Mucosa of descending colon (tissue), 3 donors: ENCODE measurements around the gene PROSER1. TPM values are rescaled to one million over a fixed set of nuclear protein-coding genes. Genes with fewer than 3 reads are reported as not detected.
"Not testable (repeated sequence)": the region's sequence is repeated elsewhere in the genome, so short reads cannot be mapped to it uniquely, and the experiment has no call there.

Experiments used
- ATAC-seq: fragments of 200-7000 bp; cut with Tn5 transposase; one replicate; pipeline ENCODE4 v1.9.1; 2020; ENCODE audit warnings: mild to moderate bottlenecking, moderate library complexity
- DNase-seq, 3 donors: peaks; one replicate each; pipeline ENCODE4 v3.0.0-alpha.2; 2020
- H3K36me3 ChIP-seq: fragments of 200-600 bp; one replicate; pipeline ENCODE4 v1.8.0; 2021; ENCODE audit warnings: low read depth, mild to moderate bottlenecking
- H3K4me1 ChIP-seq: fragments of 200-600 bp; one replicate; pipeline ENCODE4 v1.8.0; 2021; ENCODE audit warnings: low read depth, mild to moderate bottlenecking
- H3K4me3 ChIP-seq: fragments of 200-600 bp; one replicate; pipeline ENCODE4 v1.8.0; 2021; ENCODE audit warnings: mild to moderate bottlenecking
- H3K9me3 ChIP-seq: fragments of 200-600 bp; one replicate; pipeline ENCODE4 v1.8.0; 2021; ENCODE audit warnings: mild to moderate bottlenecking
- intact Hi-C, 2 donors: fragments of 100-400 bp; cut with DNase I in 1 of 2; cut with micrococcal nuclease in 1 of 2; formaldehyde crosslinking; loops; one replicate each; pipeline versions ENCODE4 v1.11.0 to v1.11.1; 2022; cut with DNase I, micrococcal nuclease
- long read RNA-seq, 2 donors: library from polyadenylated mRNA; unstranded; transcript quantifications; one replicate each; pipeline ENCODE4 v2.0.0, GENCODE V29; 2019 to 2021
- total RNA-seq, 3 donors: library from RNA; stranded (reverse); fragmentation: NEBNext Ultra II Directional in 2 of 3; extraction: Animal tissue kit (Norgen Biotek cat#: 25700) in 2 of 3; gene quantifications; one replicate each; pipeline versions ENCODE4 v1.2.1 to v1.2.4, GENCODE V29; 2021 to 2023
- TF ChIP-seq, protein P1 (sequence below): fragments of 200-600 bp; IDR thresholded peaks from one replicate; pipeline ENCODE4 v1.8.0; 2022; ENCODE audit warnings: antibody characterized with exemption, mild to moderate bottlenecking
- donor health status: DM: no; HTN: no; CAD: no; lungs with moderate emphysema.
- donor health status: DM: no; HTN: no; CAD: no.
- donor health status: DM: no; HTN: yes; CAD: no.

The PROSER1 gene
- 10 to 100 TPM; 37.4 to 45.0 (median 43.3) TPM for total RNA-seq
- long read RNA-seq, donor 1, partial matches to known transcripts = 2 of 2 reads
- long read RNA-seq, donor 1, other reads (novel, unspliced or antisense) = 0 of 2 reads
- long read RNA-seq, donor 2, partial matches to known transcripts = 2 of 2 reads
- long read RNA-seq, donor 2, other reads (novel, unspliced or antisense) = 0 of 2 reads

DNA sequence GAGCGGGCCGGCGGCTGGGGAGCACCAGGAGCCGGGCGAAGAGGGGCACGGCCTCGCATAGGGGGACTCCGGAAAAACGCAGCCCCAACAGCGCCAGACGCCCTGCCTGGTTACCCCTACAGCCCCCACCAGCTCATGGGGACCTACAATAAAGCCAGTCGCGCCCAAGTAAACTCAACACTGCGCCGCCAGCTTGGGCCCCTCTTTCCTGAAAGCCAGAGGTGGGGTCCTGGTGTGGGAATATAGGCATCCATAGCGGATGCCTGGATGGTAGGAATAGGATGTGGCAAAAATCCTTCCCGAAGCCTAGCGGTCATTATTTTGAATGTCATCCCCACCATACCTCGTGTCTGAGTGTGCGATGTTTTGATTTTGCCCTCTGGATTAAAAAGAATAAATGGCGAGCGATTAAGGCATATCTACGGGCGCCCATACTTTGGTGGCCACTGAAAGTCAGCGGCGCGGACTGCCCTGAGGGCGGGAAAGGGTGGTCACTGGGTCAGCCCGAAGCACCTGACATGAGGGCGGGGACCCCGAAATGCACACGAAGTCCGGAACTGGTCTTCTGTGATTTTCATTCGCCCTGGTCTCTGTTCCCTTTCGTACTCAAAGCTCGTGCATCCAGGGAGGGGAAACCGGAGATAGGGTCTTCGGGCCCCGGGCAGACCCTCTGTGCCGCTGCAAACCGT lies at the start of gene PROSER1, which contains the start of gene NHLRC3:
PROSER1 (minus strand) TSS at position 210 of the 689 bp plus-strand sequence. CDS start 847 bp downstream, outside the sequence.
NHLRC3 (plus strand) TSS at position 577 of the 689 bp plus-strand sequence. CDS start 184 bp downstream, outside the sequence.
- ATAC-seq = peak; percentile 93
- Histone ChIP-seq H3K4me1 (peaks cover 21% of the 10 kb centered on the region), H3K9me3 (no peaks in the 10 kb centered on the region), H3K4me3 (peak within 1 kb of the TSS; percentile 81), H3K36me3 (no peaks in the 10 kb centered on the region)
- intact Hi-C loops = no loop called here
- DNase-seq = peak; percentile 89 to 94 (median 93)
- TF ChIP-seq, protein P1, sequence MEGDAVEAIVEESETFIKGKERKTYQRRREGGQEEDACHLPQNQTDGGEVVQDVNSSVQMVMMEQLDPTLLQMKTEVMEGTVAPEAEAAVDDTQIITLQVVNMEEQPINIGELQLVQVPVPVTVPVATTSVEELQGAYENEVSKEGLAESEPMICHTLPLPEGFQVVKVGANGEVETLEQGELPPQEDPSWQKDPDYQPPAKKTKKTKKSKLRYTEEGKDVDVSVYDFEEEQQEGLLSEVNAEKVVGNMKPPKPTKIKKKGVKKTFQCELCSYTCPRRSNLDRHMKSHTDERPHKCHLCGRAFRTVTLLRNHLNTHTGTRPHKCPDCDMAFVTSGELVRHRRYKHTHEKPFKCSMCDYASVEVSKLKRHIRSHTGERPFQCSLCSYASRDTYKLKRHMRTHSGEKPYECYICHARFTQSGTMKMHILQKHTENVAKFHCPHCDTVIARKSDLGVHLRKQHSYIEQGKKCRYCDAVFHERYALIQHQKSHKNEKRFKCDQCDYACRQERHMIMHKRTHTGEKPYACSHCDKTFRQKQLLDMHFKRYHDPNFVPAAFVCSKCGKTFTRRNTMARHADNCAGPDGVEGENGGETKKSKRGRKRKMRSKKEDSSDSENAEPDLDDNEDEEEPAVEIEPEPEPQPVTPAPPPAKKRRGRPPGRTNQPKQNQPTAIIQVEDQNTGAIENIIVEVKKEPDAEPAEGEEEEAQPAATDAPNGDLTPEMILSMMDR = no peak

DNA sequence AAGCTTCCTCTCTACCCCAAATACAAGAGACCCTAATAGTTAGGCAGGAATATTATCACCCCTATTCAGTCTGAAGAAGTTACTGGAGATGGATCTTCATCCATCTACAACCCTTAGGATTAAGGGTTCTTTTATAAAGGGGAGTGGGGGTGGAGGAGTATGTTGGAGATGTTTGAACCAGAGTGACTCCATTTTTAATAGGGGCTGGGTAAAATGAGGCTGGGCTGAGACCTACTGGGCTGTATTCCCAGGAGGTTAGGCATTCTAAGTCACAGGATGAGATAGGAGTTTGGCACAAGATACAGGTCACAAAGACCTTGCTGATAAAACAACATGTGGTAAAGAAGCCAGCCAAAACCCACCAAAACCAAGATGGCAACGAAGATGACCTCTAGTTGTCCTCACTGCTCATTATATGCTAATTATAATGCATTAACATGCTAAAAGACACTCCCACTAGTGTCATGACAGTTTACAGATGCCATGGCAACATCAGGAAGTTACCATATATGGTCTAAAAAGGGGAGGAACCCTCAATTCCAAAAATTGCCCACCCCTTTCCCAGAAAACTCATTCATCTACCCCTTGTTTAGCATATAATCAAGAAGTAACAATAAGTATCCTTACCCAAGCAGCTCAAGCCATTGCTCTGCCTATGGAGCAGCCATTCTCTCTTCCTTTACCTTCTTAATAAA lies 48.5 kb upstream of the PROSER1 start:
- intact Hi-C loops, H3K9me3 ChIP-seq, H3K4me1 ChIP-seq, H3K36me3 ChIP-seq, ATAC-seq, H3K4me3 ChIP-seq, DNase-seq: not testable (repeated sequence)

DNA sequence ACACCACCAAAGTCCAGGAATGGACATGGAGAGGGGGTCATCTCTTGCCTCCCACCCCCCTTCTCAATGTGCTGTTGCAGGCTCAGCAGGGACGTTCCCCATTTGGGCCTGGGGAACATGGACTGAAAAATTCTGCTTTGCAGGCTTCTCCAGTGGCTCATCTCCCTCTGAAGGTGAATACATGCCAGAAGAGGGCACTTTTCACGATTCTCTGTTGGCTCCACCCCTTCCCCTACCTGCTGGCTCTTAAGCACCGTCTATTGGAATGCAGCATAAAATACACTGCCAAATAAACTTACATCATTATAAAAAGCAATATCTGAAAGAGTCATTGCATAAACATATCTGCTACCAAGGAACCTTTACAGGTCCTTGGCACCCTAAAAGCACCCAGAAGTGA lies 36.1 kb upstream of the PROSER1 start:
- DNase-seq (no peak), ATAC-seq (no peak)
- TF ChIP-seq, protein P1 = no peak

DNA sequence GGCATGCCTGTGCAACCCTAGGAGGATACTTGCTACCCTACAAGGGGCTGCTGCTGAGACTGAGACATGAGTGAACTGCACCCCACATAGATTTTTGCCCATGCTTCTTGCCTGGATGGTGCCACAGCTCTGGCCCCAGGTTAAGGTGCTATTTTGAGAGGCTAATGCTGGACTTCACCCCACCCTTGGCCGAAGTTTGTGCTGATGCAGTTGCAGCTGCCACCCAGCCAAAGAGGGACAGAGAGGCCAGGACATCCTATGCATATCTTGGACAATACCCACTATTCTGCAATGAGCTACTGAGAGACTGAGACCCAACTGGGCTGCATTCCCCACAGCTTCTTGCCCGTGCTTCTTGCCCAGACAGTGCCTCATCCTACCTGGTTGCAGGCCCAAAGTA lies 35.0 kb upstream of the PROSER1 start:
- no peak overlapping the region for H3K4me3 ChIP-seq
- intact Hi-C loops = no loop called here
- no peak for ATAC-seq

More for the DNA sequence above, 36.1 kb upstream of the PROSER1 start:
- no peaks in the 10 kb centered on the region for H3K4me1 ChIP-seq
- no peaks in the 10 kb centered on the region for H3K9me3 ChIP-seq
- intact Hi-C loops = no loop called here
- no peaks in the 10 kb centered on the region for H3K36me3 ChIP-seq
- H3K4me3 ChIP-seq = no peak overlapping the region

DNA sequence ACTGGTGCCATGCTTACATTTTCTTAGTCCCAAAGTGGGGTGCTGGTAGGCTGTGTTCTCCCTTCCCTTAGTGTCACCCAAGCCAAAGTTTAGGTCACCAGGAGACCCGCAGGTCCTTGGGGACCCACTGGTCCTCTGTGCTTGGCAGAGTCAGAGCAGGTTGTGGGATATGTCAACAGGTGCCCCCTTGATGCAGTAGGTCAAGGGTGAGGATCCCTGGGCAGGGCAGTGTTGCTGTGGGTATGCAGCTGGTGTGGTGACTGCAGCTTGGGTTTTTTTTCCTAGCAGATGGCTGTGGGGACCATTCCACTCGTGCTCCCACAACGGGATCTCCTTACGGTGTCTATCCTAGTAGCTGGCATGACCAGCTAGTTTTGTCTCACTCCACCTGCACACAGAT lies 24.1 kb upstream of the PROSER1 start:
- ATAC-seq = no peak

More for the DNA sequence above, 35.0 kb upstream of the PROSER1 start:
- TF ChIP-seq, protein P1 = no peak
- Histone ChIP-seq H3K36me3 (no peaks in the 10 kb centered on the region), H3K4me1 (no peaks in the 10 kb centered on the region), H3K9me3 (no peaks in the 10 kb centered on the region)
- DNase-seq = no peak

More for the DNA sequence above, 24.1 kb upstream of the PROSER1 start:
- Histone ChIP-seq H3K36me3 (no peaks in the 10 kb centered on the region), H3K4me3 (no peak overlapping the region), H3K9me3 (no peaks in the 10 kb centered on the region), H3K4me1 (no peaks in the 10 kb centered on the region)
- TF ChIP-seq, protein P1 = no peak
- intact Hi-C loops = no loop called here
- DNase-seq = no peak
